Activated CD8-positive, alpha-beta memory T cell treated with anti-CD3 and anti-CD28 coated beads for 36 hours (primary cell): Measurements from ENCODE around the gene RNLS. TPM values are rescaled to one million over a fixed set of nuclear protein-coding genes. Genes with fewer than 3 reads are reported as not detected.

Experiments
- CTCF ChIA-PET: fragments of 350-600 bp; sonication (Branson Sonifier 250); formaldehyde crosslinking; loops from one replicate; lab custom pipeline; 2021; ENCODE audit warnings: antibody characterized with exemption; lab: Charles Lee
- POLR2A ChIA-PET: fragments of 350-600 bp; sonication (Branson Sonifier 250); formaldehyde crosslinking; loops from one replicate; lab custom pipeline; 2021; ENCODE audit warnings: antibody characterized with exemption; lab: Charles Lee
- total RNA-seq, 2 experiments: library from RNA; stranded (reverse); gene quantifications; one replicate each; pipeline ENCODE4 v1.2.3, GENCODE V29; 2021

Gene RNLS
- total RNA-seq, 2 experiments from 2014 or later = 4.3 to 6.2 TPM

DNA sequence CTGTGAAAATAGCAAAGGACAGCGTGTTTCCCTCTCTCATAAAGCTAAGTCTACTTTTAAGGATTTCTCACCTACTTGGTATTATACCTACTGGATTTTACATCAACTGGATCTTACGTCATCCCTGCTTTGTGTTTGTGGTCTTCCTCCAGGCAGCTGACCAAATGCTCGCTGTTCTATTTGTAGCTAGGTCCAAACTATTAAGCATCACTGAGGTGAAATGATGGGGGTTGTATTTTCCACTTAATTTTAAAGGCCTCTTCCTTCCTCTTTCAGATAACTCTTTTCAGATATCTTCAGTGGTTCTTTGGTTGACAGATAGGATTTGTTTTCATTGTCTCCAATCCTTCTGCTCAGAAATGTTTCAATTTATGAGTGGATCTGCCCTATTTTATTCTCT lies 169.7 kb downstream of the RNLS start:
- CTCF ChIA-PET = no interaction called here
- POLR2A ChIA-PET = no interaction called here

DNA sequence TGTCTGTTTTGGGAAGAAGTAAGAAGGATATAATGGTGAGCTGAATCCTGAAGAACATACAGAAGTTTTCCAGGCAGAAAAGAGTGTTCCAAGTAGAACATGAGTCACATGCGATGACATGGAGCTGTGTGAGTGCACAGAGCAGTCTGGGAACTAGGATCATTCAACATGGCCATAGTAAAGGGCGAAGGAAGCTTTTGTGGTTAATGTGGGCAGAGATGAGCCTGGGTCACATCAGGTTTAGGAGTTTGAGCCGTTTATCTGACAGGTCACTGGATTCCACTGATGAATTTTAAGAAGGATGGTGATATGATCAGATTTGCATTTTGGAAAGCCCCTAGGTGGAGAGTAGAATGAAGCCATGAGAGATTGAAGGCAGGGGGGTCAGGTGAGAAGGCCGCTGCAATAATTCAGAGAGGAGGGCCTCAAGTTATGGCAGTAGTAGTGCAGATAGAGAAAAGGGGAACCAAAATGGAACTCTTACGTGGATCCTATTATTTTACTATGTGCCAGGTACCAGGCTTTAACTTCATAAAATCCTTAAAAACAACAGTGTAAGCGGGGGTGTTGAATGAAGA lies 171.3 kb downstream of the RNLS start:
- ChIA-PET CTCF (no interaction called here), POLR2A (no interaction called here)

DNA sequence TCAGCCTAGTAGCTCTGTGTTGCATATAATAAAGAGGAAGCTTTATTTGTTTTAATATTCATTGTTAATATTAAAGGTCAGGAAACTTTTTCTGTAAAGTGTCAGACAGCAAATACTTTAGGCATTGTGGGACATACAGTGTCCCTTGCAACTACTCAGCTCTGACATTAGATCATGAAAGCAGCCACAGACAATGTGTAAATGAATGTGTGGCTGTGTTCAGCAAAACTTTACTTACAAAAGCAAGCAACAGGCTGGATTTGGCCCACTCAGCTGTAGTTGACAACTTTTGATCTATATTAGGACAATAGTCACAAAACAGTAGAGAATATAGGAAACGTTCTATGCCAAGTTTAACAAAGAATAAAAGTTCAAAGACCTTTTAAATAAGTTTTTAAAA lies 173.3 kb downstream of the RNLS start:
- POLR2A ChIA-PET = no interaction called here
- CTCF ChIA-PET = no interaction called here

DNA sequence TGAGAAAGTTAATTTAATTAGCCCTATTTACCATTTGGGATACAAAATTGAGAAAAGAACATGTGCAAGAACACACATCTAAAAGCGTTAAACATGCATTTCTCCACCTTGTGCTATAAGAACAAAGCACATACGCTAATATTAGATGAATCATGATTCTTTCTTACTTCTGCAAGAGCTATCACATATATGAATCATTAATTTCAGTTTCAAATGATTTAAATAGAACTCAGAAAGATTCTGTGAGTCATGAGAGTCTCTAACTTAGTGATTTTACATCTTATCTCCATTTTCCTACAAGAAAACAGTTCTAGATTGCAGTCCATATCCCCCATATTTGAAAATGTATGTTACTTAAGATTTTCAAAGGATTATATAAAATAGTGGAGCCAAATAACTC lies 173.9 kb downstream of the RNLS start:
- CTCF ChIA-PET = no interaction called here
- POLR2A ChIA-PET = no interaction called here

DNA sequence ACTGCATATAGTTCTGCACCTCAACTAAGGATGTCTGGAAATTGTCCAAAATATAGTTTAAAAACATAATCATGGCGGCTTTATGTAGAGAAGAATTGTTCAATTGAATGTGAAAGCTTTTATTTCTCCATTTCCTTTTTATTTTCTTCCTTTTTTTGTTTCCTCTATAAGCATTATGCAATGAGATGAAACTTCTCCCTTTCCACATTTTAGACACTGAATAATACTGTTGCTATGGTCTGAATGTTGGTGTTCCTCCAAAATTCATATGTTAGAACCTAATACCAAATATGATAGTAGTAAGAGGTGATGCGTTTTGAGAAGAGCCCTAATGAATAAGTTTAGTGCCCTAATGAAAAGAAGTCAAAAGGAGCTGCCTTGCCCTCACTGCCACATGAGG lies 175.0 kb downstream of the RNLS start:
- ChIA-PET POLR2A (no interaction called here), CTCF (no interaction called here)

DNA sequence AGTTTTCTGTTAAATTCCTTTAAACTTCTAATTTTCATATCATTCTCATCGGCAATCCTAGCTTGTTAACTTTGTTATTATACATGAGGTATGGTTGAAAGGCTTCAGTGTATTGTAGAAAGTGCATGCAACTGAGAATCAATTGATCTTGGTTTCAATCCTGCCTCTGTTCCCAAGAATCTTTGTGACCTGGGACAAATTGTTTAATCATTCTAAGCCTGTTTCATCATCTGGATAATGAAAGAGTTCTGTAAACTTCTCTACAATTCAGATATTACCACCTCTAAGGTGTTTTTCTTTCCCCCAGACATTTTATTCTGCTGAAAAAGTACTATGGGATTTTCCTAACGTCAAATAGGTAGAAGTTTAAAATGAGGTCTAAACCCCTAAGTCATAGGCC lies 179.0 kb downstream of the RNLS start:
- POLR2A ChIA-PET = no interaction called here
- CTCF ChIA-PET = interaction anchor here (0.7 kb wide), 1 partner anchor 344 kb away, joined by 3 read pairs; no protein-coding TSS in a partner anchor

DNA sequence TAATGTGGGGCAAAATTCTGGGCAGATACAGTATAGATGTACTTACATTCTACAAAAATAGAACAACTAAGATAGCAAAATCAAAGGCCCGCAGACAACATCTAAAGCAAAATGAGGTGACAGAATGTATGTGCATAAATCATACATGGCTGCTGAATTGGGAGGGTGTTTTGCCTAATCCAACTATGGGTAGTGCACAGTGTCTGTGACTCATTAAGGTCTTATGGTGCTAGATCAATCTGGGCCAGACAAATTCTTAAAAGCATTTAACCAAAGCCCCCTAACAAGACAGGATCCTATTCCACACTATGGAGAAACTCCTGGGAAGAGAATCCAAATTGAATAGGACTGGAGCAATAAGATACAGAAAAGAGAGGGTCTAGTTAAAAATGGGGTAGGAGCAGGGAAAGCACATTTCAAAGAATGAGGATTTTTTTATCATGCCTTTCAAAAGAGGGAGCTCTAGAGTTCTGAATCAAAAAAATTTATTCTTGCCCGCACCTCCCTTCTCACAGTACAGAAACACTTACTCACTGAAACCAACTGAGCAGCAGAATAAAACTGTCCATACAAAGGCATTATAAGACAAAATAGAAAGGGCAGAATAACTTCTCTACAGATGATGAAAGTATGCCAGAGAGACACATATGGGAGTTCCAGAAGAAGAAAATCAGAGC lies 181.3 kb downstream of the RNLS start:
- ChIA-PET POLR2A (no interaction called here), CTCF (no interaction called here)

DNA sequence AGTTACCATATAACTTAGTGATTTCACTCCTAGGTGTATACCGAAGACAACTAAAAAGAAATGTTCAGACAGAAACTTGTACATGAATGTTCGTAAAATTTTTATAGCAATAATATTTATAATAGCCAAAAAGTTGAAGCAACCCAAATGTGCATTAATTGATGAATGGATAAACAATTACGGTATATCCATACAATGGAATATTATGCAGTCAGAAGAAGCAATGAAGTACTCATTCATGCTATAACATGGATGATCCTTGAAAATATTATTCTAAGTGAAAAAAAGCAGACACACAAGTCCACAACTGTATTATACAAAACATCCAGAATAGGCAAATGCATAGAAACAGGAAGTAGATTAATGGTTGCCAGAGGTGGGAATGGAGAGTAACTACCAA lies 183.9 kb downstream of the RNLS start:
- POLR2A ChIA-PET = no interaction called here
- CTCF ChIA-PET = no interaction called here

DNA sequence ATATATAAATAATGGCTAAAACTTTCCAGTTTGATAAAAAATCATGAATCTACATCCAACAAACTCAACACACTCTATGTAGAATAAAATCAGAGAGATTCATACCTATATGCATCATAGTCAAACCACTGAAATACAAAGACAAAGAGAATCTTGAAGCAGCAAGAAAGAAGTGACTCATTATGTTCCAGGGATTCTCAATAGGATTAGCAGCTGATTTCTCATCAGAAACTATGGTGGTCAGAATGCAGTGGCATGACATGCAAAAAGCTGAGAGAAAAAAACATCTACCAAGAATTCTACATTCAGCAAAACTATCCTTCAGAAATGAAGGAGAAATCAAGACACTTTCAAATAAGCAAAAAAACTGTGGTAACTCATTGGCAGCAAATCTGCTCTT lies 187.4 kb downstream of the RNLS start:
- ChIA-PET POLR2A (no interaction called here), CTCF (no interaction called here)

DNA sequence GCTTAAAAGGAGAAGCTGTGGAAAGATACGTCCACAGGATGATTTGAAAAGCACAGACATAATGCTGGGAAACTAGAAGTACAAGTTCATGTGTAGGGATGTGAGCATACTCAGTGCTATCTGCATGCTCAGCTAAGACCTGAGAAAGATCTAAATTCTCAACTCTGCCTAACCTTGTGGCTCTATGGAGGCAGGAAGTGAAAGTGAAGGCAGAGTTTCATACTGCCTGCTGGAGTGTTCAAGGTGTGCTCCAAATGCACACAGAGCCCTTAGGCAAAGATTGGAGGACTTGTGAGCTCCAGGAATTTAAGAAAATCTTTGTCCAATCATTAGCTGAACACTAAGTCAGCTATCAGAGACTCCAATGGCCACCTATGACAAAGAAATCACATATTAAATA lies 190.9 kb downstream of the RNLS start:
- ChIA-PET POLR2A (no interaction called here), CTCF (interaction anchor here (1.0 to 1.3 kb wide), 2 partner anchors 301 to 542 kb away, joined by 3 to 4 read pairs; no protein-coding TSS in a partner anchor)

DNA sequence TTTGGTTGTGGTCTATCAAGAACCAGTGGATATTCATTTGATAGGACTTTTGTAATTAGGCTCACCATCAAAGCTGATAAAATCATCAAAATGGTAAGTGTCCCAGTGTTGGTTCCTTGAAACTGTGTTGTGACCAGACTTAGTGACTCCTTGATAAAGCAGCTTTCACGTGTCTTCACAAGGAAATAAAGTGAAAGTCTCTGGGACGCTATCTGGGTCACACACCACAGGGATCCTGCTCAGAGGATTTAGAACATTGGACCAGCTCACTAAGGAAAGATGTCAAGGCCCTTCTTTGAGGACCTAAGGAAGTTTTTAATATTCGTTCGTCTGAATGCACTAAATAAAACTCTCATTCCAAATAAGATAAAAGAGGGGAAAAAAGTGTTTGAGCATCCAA lies 193.1 kb downstream of the RNLS start:
- POLR2A ChIA-PET = no interaction called here
- CTCF ChIA-PET = interaction anchor here (2.1 kb wide), 1 partner anchor 533 kb away, joined by 5 read pairs; no protein-coding TSS in a partner anchor

DNA sequence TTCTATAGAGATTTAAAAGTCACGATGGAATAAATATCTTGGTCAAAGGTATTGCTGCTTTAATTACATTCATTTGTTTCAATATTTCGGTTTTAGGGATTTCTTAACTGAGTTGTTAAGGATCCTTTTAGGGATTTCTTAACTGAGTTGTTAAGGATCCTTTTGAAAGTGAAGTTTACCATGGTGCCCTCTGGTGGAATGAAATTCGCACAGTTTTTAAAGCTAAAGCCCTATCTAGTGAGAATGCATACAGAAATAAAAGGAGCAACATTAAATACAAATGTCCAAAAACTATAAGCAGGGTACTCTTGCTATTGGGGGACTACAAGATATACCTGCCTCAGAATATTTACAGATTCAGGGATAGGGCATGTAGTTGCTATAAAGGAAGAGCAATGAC lies 193.7 kb downstream of the RNLS start:
- ChIA-PET CTCF (interaction anchor here (1.0 to 2.1 kb wide), 4 partner anchors 11 to 532 kb away, joined by 3 to 5 read pairs (median 4); no protein-coding TSS in a partner anchor), POLR2A (no interaction called here)

DNA sequence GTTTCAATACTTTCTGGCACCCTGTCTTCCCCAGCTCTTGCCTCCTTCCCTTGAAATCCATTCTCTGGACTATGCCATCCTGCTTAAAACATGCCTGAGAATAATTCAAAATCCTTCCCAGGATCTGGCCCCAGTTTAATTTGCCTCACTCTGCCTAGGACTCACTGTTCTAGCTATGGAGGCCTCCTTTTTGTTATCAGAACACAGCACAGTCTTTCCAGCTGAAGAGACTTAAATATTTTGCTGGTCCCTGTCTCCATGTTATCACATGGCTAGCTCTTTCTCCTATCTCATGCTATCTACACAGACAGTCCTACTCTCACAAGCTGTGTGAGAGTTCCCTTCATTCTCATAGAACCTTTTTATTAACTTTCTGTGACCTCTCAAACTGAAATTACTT lies 194.8 kb downstream of the RNLS start:
- CTCF ChIA-PET = interaction anchor here (1.4 to 2.1 kb wide), 3 partner anchors 10 to 531 kb away, joined by 3 to 5 read pairs (median 4); no protein-coding TSS in a partner anchor
- POLR2A ChIA-PET = no interaction called here

DNA sequence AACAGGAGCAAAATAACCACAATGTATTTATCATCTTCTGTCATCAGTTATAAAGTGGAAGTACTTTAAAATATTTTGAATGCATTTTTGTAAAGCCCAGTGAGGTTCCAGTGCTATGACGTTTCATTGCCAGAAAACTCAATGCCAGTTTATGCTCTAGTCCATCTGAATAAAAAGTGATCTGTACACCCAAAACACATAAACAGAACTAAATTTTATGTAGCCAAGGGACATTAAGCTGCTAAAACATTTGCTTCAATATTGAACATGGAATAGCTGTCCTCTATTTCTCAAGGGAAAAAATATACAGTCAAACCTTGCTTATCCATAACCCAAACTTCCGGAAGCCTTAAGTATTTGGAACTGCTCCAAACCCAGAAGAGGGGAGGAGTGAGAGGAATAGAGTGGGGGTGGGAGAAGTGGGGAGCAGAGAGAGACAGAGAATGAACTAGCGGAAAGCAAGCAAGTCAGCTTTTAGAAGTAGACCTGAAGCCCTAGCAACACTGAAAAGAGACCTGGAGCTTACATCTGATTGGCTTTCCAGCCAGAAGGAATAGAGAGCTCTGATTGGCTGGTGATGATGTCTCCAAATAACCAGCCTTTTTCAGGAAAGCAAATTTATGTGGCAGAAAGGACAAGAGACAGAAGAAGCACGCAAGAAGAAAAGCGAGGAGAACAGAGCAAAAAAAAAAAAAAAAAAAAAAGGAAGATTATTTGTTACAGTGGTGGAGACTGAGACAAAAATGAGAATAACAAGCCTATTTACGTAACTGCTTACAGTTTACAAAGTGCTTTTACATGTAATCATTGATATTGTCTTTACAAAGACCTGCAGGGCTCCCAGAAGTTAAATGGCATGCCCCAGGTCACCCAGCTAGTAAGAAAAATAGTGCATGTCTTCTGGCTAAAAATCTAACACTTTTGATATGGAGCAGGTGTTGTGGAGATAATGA lies 196.0 kb downstream of the RNLS start:
- POLR2A ChIA-PET = no interaction called here
- CTCF ChIA-PET = interaction anchor here (0.6 to 0.7 kb wide), 3 partner anchors 76 to 295 kb away, joined by 3 to 4 read pairs (median 4); no protein-coding TSS in a partner anchor

DNA sequence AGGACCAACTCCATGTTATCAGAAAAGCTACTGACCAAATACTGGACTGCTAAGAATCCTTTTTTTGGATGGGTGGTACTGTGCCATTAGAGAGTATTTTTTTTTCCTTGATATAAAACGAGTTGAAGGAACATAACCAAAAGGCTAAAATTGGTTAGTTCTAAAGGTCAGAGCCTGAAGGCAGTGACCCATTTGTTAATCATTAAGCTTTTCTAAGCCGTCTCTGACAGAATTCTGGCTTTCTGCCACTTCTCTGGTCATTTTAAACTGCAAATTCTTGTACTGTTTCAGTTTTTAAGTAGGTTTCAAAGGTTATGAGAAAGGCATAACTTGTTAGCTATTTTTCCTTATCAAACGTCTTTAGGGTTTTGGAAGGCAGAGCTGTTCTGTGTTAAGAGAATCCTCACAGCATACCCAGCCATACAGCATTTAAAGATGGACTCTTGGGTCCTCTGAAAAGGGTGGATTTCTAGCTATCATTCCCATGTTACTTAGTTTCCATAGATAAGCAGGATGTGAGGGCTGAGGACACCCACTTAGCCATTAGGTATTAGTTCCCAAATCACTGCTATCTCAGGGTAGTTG lies 196.8 kb downstream of the RNLS start:
- CTCF ChIA-PET = no interaction called here
- POLR2A ChIA-PET = no interaction called here

DNA sequence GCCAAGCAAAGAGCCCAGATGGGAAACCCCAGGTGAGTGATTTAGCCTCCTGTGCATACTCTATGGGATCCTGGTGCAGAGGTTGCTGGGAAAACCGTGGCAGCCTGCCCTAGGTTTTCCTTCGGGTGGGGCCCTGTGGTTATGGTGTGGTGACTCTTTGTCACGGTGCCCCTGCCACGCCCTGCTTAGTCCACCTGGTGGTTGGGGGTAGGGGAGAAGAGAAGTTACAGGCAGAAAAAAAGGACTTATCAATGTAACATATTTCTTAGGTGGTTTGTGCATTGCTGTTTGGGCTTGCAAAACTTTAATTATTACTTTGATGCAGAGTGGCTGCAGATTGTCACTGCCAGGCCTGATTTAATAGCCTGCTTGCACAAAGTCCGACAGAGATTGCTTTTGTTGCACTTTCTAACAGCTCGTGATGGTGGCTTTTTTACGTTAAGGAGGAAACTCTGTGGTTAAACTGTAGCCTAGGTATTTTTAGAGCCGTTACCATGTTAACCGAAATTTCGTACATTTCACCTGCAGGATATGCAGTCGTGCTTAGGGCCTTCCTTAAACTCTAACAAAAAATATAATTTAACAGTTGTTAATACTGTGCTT lies 197.4 kb downstream of the RNLS start:
- CTCF ChIA-PET = no interaction called here
- POLR2A ChIA-PET = no interaction called here

DNA sequence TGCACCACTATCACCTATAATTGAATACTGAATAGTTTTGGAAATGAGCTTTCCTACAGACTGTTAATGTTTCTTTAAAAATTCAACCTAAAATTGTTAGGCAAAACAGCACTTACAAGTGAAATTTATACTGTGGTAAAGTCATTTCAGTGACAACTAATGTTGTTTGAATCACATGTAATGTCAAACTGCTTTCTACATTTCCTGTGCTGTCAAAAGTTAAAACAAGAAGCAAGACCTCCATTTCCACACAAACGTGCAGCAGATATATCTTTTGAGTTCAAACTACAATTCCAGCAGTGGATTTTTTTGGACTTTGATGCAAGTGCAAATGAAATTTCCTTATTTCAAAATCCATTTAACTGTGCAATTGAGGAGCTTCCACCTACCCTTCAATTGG lies 199.8 kb downstream of the RNLS start:
- POLR2A ChIA-PET = no interaction called here
- CTCF ChIA-PET = no interaction called here

DNA sequence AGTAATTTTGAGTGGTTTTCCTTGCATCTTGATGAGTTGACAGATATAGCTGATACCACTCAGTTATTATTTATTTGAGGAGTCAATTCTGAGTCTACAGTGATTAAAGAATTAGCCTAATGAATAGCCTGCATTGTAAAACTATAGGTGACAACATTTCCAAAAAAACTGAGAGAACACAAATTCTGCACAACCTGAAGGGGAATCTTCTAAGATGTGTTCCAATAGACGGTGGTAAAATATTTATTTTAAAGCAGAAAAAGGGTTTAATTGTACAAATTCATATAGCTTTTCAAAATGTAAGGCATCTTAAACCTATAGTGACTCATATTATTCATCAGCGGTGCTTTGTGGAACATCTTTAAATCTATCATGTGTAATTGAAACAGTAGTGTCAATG lies 200.4 kb downstream of the RNLS start:
- ChIA-PET CTCF (interaction anchor here (0.6 kb wide), 1 partner anchor 513 kb away, joined by 4 read pairs; no protein-coding TSS in a partner anchor), POLR2A (no interaction called here)

DNA sequence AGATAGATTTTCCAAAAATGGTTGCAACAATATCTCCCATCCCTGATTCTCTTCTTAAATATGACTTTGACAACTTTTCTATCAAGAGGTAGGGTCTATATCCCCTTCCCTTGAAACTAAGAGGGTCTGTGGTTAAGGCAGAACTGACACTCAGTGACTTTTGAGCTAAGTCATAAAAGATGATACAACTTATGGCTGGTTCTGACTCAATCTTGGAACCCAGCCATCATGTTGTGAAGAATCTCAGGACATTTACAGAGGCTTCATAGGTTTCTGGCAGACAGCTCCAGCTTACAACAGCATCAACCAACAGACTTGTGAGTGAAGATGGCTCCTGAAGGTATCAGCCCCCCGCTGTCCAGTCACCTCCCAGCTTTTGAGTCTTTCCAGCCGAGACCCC lies 203.5 kb downstream of the RNLS start:
- POLR2A ChIA-PET = interaction anchor here (0.6 kb wide), 1 partner anchor 1363 kb away, joined by 6 read pairs; no protein-coding TSS in a partner anchor
- CTCF ChIA-PET = no interaction called here
